SK-N-SH (cell line): ENCODE results near the gene CSN1S1.

Experiments used
- CTCF ChIP-seq: fragments of 200-600 bp; sonication (generic); IDR thresholded peaks from 2 replicates; pipeline ENCODE4 v1.6.1; 2017; ENCODE audit warnings: antibody characterized with exemption, mild to moderate bottlenecking, moderate library complexity
- PBX3 ChIP-seq: IDR thresholded peaks from 2 replicates; pipeline ENCODE4; 2012

- TF ChIP-seq CTCF (no peak), PBX3 (no peak)
Measured at GRCh38 chr4:69984030-69984443, 53.2 kb downstream of the CSN1S1 start.
